ENCODE data around the gene GHITM. TPM values are rescaled to one million over a fixed set of nuclear protein-coding genes. Genes with fewer than 3 reads are reported as not detected.

The GHITM gene
- polyA plus RNA-seq, 1 of the 3 experiments (the other 2 are of a cell fraction): 113 TPM

GRCh38 chr10:84193846-84194423, 54.6 kb downstream of the GHITM start:
- H2AFZ ChIP-seq (ENCODE audit: low read depth): no peak overlapping the region
- CTCF ChIA-PET: interaction anchor here (1.3 to 5.7 kb wide), 3 partner anchors 11 to 46 kb away, joined by 4 to 34 read pairs (median 4); no protein-coding TSS in a partner anchor

More at GRCh38 chr10:84193846-84194423, 54.6 kb downstream of the GHITM start:
- no peaks in the 10 kb centered on the region for H3K9me2 ChIP-seq
- POLR2A ChIA-PET: no interaction called here
- no peak overlapping the region for H3K27ac ChIP-seq (ENCODE audit: low read depth in 2 of 2, low read length in 1 of 2)
- no peaks in the 10 kb centered on the region for H3F3A ChIP-seq (replicated peaks; ENCODE audit: insufficient read depth)
- no peaks in the 10 kb centered on the region for H4K20me1 ChIP-seq (ENCODE audit: insufficient read depth)
- no peaks in the 10 kb centered on the region for H3K79me2 ChIP-seq (ENCODE audit: insufficient read depth)
- H3K4me3 ChIP-seq (ENCODE audit: low read depth in 2 of 2, low read length in 1 of 2): peak overlapping the region; percentile 42 to 47
- no peaks in the 10 kb centered on the region for H3K36me3 ChIP-seq (replicated peaks in 1 of 2; ENCODE audit: control insufficient read depth in 1 of 2, insufficient read depth in 2 of 2, low read length in 1 of 2)
- no peak for TF ChIP-seq YY1 (IDR thresholded peaks at IDR 0.05; ENCODE audit: low read depth)
- no peak for TF ChIP-seq PBX3 (IDR thresholded peaks at IDR 0.05)
- no peak for TF ChIP-seq RXRA (IDR thresholded peaks at IDR 0.05; ENCODE audit: borderline replicate concordance, low read depth)
- TF ChIP-seq REST (IDR thresholded peaks at IDR 0.05; ENCODE audit: low read depth, low read length): no peak
- TF ChIP-seq CTCF (IDR thresholded peaks at IDR 0.05): no peak
- TF ChIP-seq FOSL2 (IDR thresholded peaks at IDR 0.05; ENCODE audit: borderline replicate concordance, low read depth): no peak
- no peak for TF ChIP-seq RAD21 (IDR thresholded peaks at IDR 0.05; ENCODE audit: low read length)
- no peak for TF ChIP-seq EP300 (IDR thresholded peaks at IDR 0.05; ENCODE audit: borderline replicate concordance in 1 of 2, low read depth in 1 of 2, low read length in 1 of 2)
- TF ChIP-seq CHD2 (IDR thresholded peaks at IDR 0.05; ENCODE audit: low read length, partially characterized antibody): no peak
- peaks cover 0 to 11% of the 10 kb centered on the region in 2 experiments; a peak in 1 of 4 replicates for H3K4me1 ChIP-seq (ENCODE audit: control insufficient read depth in 1 of 2, insufficient read depth in 2 of 2, low read depth in 1 of 2, low read length in 1 of 2)
- no peaks in the 10 kb centered on the region for H3K9me3 ChIP-seq
- DNase-seq: no peak
- 49% methylated on average over 5 of the region's 5 CpGs for WGBS (ENCODE audit: low lambda C conversion rate)
- peak overlapping the region; percentile 88 for H3K4me2 ChIP-seq
- no peaks in the 10 kb centered on the region for H3K27me3 ChIP-seq (ENCODE audit: insufficient read depth)
- no peak overlapping the region for H3K9ac ChIP-seq
